ENCODE results near the gene FARS2. TPM values are rescaled to one million over a fixed set of nuclear protein-coding genes. Genes with fewer than 3 reads are reported as not detected.

The FARS2 gene
- total RNA-seq, 1 experiment from 2014 or later, result 17.8 TPM

- H3K36me3 ChIP-seq (ENCODE audit: insufficient read depth, low read length, poor library complexity, severe bottlenecking), result no peaks in the 10 kb centered on the region
- CTCF ChIA-PET, result no interaction called here
- H3K9me3 ChIP-seq (ENCODE audit: low read depth, low read length, poor library complexity, severe bottlenecking), result no peaks in the 10 kb centered on the region
- POLR2A ChIA-PET (ENCODE audit: low non-redundant PET), result interaction anchor here (0.6 kb wide), 1 partner anchor 135 kb away, joined by 3 read pairs; no protein-coding TSS in a partner anchor
- H3K4me1 ChIP-seq (ENCODE audit: insufficient read depth, low read length, poor library complexity, severe bottlenecking), result no peaks in the 10 kb centered on the region
- no peak overlapping the region for H3K27ac ChIP-seq (ENCODE audit: low read depth, low read length, poor library complexity, severe bottlenecking)
- no peak for TF ChIP-seq CTCF (conservative IDR thresholded peaks at IDR 0.05; ENCODE audit: low read depth, low read length)
- no peak for TF ChIP-seq EZH2 (IDR thresholded peaks at IDR 0.05; ENCODE audit: borderline replicate concordance, low read depth, low read length, poor library complexity, severe bottlenecking)
- no peaks in the 10 kb centered on the region for H3K27me3 ChIP-seq (replicated peaks; ENCODE audit: insufficient read depth, low read depth, low read length, poor library complexity)
- no peak for DNase-seq (ENCODE audit: low spot score)
- no TSS peak for BruUV-seq (replicated peaks)
- intact Hi-C loops (cut with micrococcal nuclease; ENCODE audit: unreplicated experiment), result no loop called here
- H3K4me3 ChIP-seq (ENCODE audit: low read depth, low read length, poor library complexity, severe bottlenecking), result no peak overlapping the region
Measured at GRCh38 chr6:5771759-5772390, 510.6 kb downstream of the FARS2 start.

GRCh38 chr6:5772408-5773120 lies 511.3 kb downstream of the FARS2 start:
- BruUV-seq (replicated peaks), result no TSS peak
- intact Hi-C loops (cut with micrococcal nuclease; ENCODE audit: unreplicated experiment), result no loop called here
- no peak overlapping the region for H3K27ac ChIP-seq (ENCODE audit: low read depth, low read length, poor library complexity, severe bottlenecking)

GRCh38 chr6:5776104-5776503 lies 514.8 kb downstream of the FARS2 start:
- no peaks in the 10 kb centered on the region for H3K36me3 ChIP-seq (ENCODE audit: insufficient read depth, low read length, poor library complexity, severe bottlenecking)
- POLR2A ChIA-PET (ENCODE audit: low non-redundant PET), result no interaction called here
- no peak overlapping the region for H3K27ac ChIP-seq (ENCODE audit: low read depth, low read length, poor library complexity, severe bottlenecking)
- no peaks in the 10 kb centered on the region for H3K27me3 ChIP-seq (replicated peaks; ENCODE audit: insufficient read depth, low read depth, low read length, poor library complexity)
- CTCF ChIA-PET, result no interaction called here
- H3K4me1 ChIP-seq (ENCODE audit: insufficient read depth, low read length, poor library complexity, severe bottlenecking), result no peaks in the 10 kb centered on the region
- BruUV-seq (replicated peaks), result no TSS peak
- DNase-seq (ENCODE audit: low spot score), result no peak
- H3K4me3 ChIP-seq (ENCODE audit: low read depth, low read length, poor library complexity, severe bottlenecking), result no peak overlapping the region
- no peaks in the 10 kb centered on the region for H3K9me3 ChIP-seq (ENCODE audit: low read depth, low read length, poor library complexity, severe bottlenecking)
- intact Hi-C loops (cut with micrococcal nuclease; ENCODE audit: unreplicated experiment), result no loop called here
- no peak for TF ChIP-seq CTCF (conservative IDR thresholded peaks at IDR 0.05; ENCODE audit: low read depth, low read length)
- TF ChIP-seq EZH2 (IDR thresholded peaks at IDR 0.05; ENCODE audit: borderline replicate concordance, low read depth, low read length, poor library complexity, severe bottlenecking), result no peak

More at GRCh38 chr6:5772408-5773120, 511.3 kb downstream of the FARS2 start:
- DNase-seq (ENCODE audit: low spot score), result no peak
- H3K9me3 ChIP-seq (ENCODE audit: low read depth, low read length, poor library complexity, severe bottlenecking), result no peaks in the 10 kb centered on the region
- H3K4me1 ChIP-seq (ENCODE audit: insufficient read depth, low read length, poor library complexity, severe bottlenecking), result no peaks in the 10 kb centered on the region
- H3K4me3 ChIP-seq (ENCODE audit: low read depth, low read length, poor library complexity, severe bottlenecking), result no peak overlapping the region
- CTCF ChIA-PET, result no interaction called here
- POLR2A ChIA-PET (ENCODE audit: low non-redundant PET), result no interaction called here
- TF ChIP-seq EZH2 (IDR thresholded peaks at IDR 0.05; ENCODE audit: borderline replicate concordance, low read depth, low read length, poor library complexity, severe bottlenecking) (no peak), CTCF (conservative IDR thresholded peaks at IDR 0.05; ENCODE audit: low read depth, low read length) (no peak)
- no peaks in the 10 kb centered on the region for H3K27me3 ChIP-seq (replicated peaks; ENCODE audit: insufficient read depth, low read depth, low read length, poor library complexity)
- H3K36me3 ChIP-seq (ENCODE audit: insufficient read depth, low read length, poor library complexity, severe bottlenecking), result no peaks in the 10 kb centered on the region

Data from A673 (cell line).